KMS-11 (cell line): Measurements from ENCODE around the gene TENT4B.

Experiments used
- H2AFZ ChIP-seq: fragments of 200-600 bp; sonication (generic); 2 replicates; pipeline ENCODE4 v1.6.1; 2016; ENCODE audit warnings: antibody characterized with exemption, mixed run types, low read depth
- H3K27ac ChIP-seq: fragments of 200-600 bp; sonication (generic); 2 replicates; pipeline ENCODE4 v1.6.1; 2016; ENCODE audit warnings: mild to moderate bottlenecking, mixed run types
- H3K27me3 ChIP-seq: fragments of 200-600 bp; sonication (generic); 2 replicates; pipeline ENCODE4 v1.6.1; 2017; ENCODE audit warnings: mild to moderate bottlenecking, low read depth, mixed run types, moderate library complexity; ENCODE audit not compliant: insufficient read depth
- H3K36me3 ChIP-seq: fragments of 200-600 bp; sonication (generic); 2 replicates; pipeline ENCODE4 v1.6.1; 2017; ENCODE audit warnings: mild to moderate bottlenecking, mixed run types; ENCODE audit not compliant: insufficient read depth
- H3K4me1 ChIP-seq: fragments of 200-600 bp; sonication (generic); 2 replicates; pipeline ENCODE4 v1.6.1; 2016; ENCODE audit warnings: mild to moderate bottlenecking, low read depth, mixed run types; ENCODE audit not compliant: poor library complexity, severe bottlenecking
- H3K4me2 ChIP-seq: fragments of 200-600 bp; sonication (generic); 2 replicates; pipeline ENCODE4 v1.7.0; 2016; ENCODE audit warnings: mild to moderate bottlenecking, mixed run types
- H3K4me3 ChIP-seq: fragments of 200-600 bp; sonication (generic); IDR thresholded peaks from 2 replicates; pipeline ENCODE4 v1.6.1; 2017; ENCODE audit warnings: low read depth, low read length, mixed read lengths; ENCODE audit not compliant: insufficient read depth
- H3K79me2 ChIP-seq: fragments of 200-600 bp; sonication (generic); 2 replicates; pipeline ENCODE4 v1.6.1; 2016; ENCODE audit warnings: low read depth, mixed run types; ENCODE audit not compliant: insufficient read depth
- H3K9ac ChIP-seq: fragments of 200-600 bp; sonication (generic); 2 replicates; pipeline ENCODE4 v1.6.1; 2016; ENCODE audit warnings: mild to moderate bottlenecking, mixed run types
- H4K20me1 ChIP-seq: fragments of 200-600 bp; sonication (generic); 2 replicates; pipeline ENCODE4 v1.6.1; 2016; ENCODE audit warnings: mild to moderate bottlenecking, mixed run types; ENCODE audit not compliant: insufficient read depth
- CTCF ChIP-seq: fragments of 200-600 bp; sonication (generic); conservative IDR thresholded peaks from 2 replicates; pipeline ENCODE4 v1.6.1; 2017; ENCODE audit warnings: low read depth, mild to moderate bottlenecking, antibody characterized with exemption, low read length, moderate library complexity, mixed read lengths

TENT4B gene

GRCh38 chr16:50263940-50264929, 111.1 kb downstream of the TENT4B start:
- Histone ChIP-seq H2AFZ (peak overlapping the region; percentile 8; the same call in 1 of the 2 replicates), H3K4me3 (no peak overlapping the region), H3K27me3 (no peaks in the 10 kb centered on the region), H3K9ac (no peak overlapping the region), H3K79me2 (no peaks in the 10 kb centered on the region; the same call in 1 of the 2 replicates), H3K27ac (peak overlapping the region; percentile 7; the same call in 1 of the 2 replicates), H3K4me1 (peaks cover 40% of the 10 kb centered on the region), H4K20me1 (no peaks in the 10 kb centered on the region), H3K36me3 (no peaks in the 10 kb centered on the region), H3K4me2 (no peak overlapping the region; the same call in 1 of the 2 replicates)
- TF ChIP-seq CTCF: no peak

GRCh38 chr16:50265260-50265659, 112.2 kb downstream of the TENT4B start:
- peak overlapping the region; percentile 5; the same call in 1 of the 2 replicates for H3K27ac ChIP-seq
- H4K20me1 ChIP-seq: no peaks in the 10 kb centered on the region
- peak overlapping the region; percentile 54; the same call in 1 of the 2 replicates for H2AFZ ChIP-seq
- 0 out of 2 replicates have a peak overlapping the region, but pooled peaks have one; percentile 62 for H3K4me2 ChIP-seq
- H3K27me3 ChIP-seq: no peaks in the 10 kb centered on the region
- TF ChIP-seq CTCF: peak; percentile 19; the same call in 1 of the 2 replicates
- H3K4me1 ChIP-seq: peaks cover 40% of the 10 kb centered on the region
- H3K4me3 ChIP-seq: no peak overlapping the region
- no peaks in the 10 kb centered on the region; the same call in 1 of the 2 replicates for H3K79me2 ChIP-seq
- H3K9ac ChIP-seq: no peak overlapping the region
- H3K36me3 ChIP-seq: no peaks in the 10 kb centered on the region

- Histone ChIP-seq H3K79me2 (no peaks in the 10 kb centered on the region; the same call in 1 of the 2 replicates), H4K20me1 (no peaks in the 10 kb centered on the region), H3K4me3 (no peak overlapping the region), H3K27me3 (no peaks in the 10 kb centered on the region), H3K27ac (peak overlapping the region; percentile 45), H3K4me2 (peak overlapping the region; percentile 62), H3K9ac (peak overlapping the region; percentile 72; the same call in 1 of the 2 replicates), H2AFZ (peak overlapping the region; percentile 54), H3K36me3 (no peaks in the 10 kb centered on the region), H3K4me1 (peaks cover 40% of the 10 kb centered on the region)
- TF ChIP-seq CTCF: no peak
Measured at GRCh38 chr16:50265716-50266336, 112.7 kb downstream of the TENT4B start.

- H3K4me2 ChIP-seq: peak within 1 kb of the TSS; percentile 62
- H3K27me3 ChIP-seq: no peaks in the 10 kb centered on the region
- no peak for TF ChIP-seq CTCF
- no peak within 1 kb of the TSS for H3K4me3 ChIP-seq
- no peaks in the 10 kb centered on the region for H4K20me1 ChIP-seq
- no peaks in the 10 kb centered on the region for H3K36me3 ChIP-seq
- peak within 1 kb of the TSS; percentile 45 for H3K27ac ChIP-seq
- H3K4me1 ChIP-seq: peaks cover 40% of the 10 kb centered on the region
- H2AFZ ChIP-seq: peak within 1 kb of the TSS; percentile 54
- H3K9ac ChIP-seq: peak within 1 kb of the TSS; percentile 72
- H3K79me2 ChIP-seq: no peaks in the 10 kb centered on the region; the same call in 1 of the 2 replicates
Measured at GRCh38 chr16:50266337-50267091, 113.4 kb downstream of the TENT4B start, which contains the start of gene ADCY7. Gene ADCY7 (plus strand): TSS chr16:50266551. CDS start chr16:50288180, 21,629 bp downstream.
